Osteocyte (in vitro differentiated cells): ENCODE data around the gene LPIN1. TPM values are rescaled to one million over a fixed set of nuclear protein-coding genes. Genes with fewer than 3 reads are reported as not detected.
A peak's percentile ranks its signal among the peaks of the same experiment; 100 is the strongest.
"Not testable (repeated sequence)": the region's sequence is repeated elsewhere in the genome, so short reads cannot be mapped to it uniquely, and the experiment has no call there.

Experiments used
- DNase-seq: peaks from one replicate; pipeline ENCODE4 v3.0.0; 2021; ENCODE audit warnings: mixed read lengths; ENCODE audit not compliant: unreplicated experiment; ENCODE audit errors: extremely low spot score
- H3K27ac Mint-ChIP-seq: one replicate; pipeline ENCODE4 v1.8.0; 2021; ENCODE audit warnings: mild to moderate bottlenecking, mixed read lengths; ENCODE audit not compliant: unreplicated experiment
- H3K27me3 Mint-ChIP-seq: one replicate; pipeline ENCODE4 v1.8.0; 2021; ENCODE audit warnings: mixed read lengths; ENCODE audit not compliant: unreplicated experiment
- H3K36me3 Mint-ChIP-seq: one replicate; pipeline ENCODE4 v1.8.0; 2021; ENCODE audit warnings: mixed read lengths; ENCODE audit not compliant: unreplicated experiment
- H3K4me1 Mint-ChIP-seq: one replicate; pipeline ENCODE4 v1.8.0; 2021; ENCODE audit warnings: mixed read lengths; ENCODE audit not compliant: unreplicated experiment
- H3K4me3 Mint-ChIP-seq: one replicate; pipeline ENCODE4 v1.8.0; 2021; ENCODE audit warnings: mild to moderate bottlenecking, moderate library complexity, mixed read lengths; ENCODE audit not compliant: unreplicated experiment
- H3K9me3 Mint-ChIP-seq: one replicate; pipeline ENCODE4 v1.8.0; 2021; ENCODE audit warnings: mixed read lengths; ENCODE audit not compliant: unreplicated experiment
- CTCF ChIP-seq: fragments of 200-600 bp; sonication (generic); IDR thresholded peaks from 2 replicates; pipeline ENCODE4 v1.5.0; 2021; ENCODE audit warnings: antibody characterized with exemption, mild to moderate bottlenecking, moderate library complexity
- total RNA-seq: library from RNA; stranded (reverse); gene quantifications from 2 replicates; pipeline ENCODE4 v1.2.1, GENCODE V29; 2021

The LPIN1 gene
- total RNA-seq, 1 donor from 2014 or later, result 26.7 TPM

- TF ChIP-seq CTCF, result no peak
- no peaks in the 10 kb centered on the region for H3K36me3 Mint-ChIP-seq
- no peak for DNase-seq
- H3K4me3 Mint-ChIP-seq, result no peak overlapping the region
- H3K9me3 Mint-ChIP-seq, result no peaks in the 10 kb centered on the region
- no peak overlapping the region for H3K27ac Mint-ChIP-seq
- peaks cover 80% of the 10 kb centered on the region for H3K27me3 Mint-ChIP-seq
- H3K4me1 Mint-ChIP-seq, result no peaks in the 10 kb centered on the region
Observed at GRCh38 chr2:11729362-11730212, 16.8 kb upstream of the LPIN1 start.

- H3K27ac Mint-ChIP-seq, H3K9me3 Mint-ChIP-seq, H3K36me3 Mint-ChIP-seq, H3K4me1 Mint-ChIP-seq, DNase-seq, H3K4me3 Mint-ChIP-seq: not testable (repeated sequence)
- peaks cover 83% of the 10 kb centered on the region for H3K27me3 Mint-ChIP-seq
Observed at GRCh38 chr2:11731214-11731984, 15.0 kb upstream of the LPIN1 start.

GRCh38 chr2:11732587-11732986 is 13.8 kb upstream of the LPIN1 start:
- Mint-ChIP-seq H3K4me1 (no peaks in the 10 kb centered on the region), H3K27ac (no peak overlapping the region), H3K36me3 (no peaks in the 10 kb centered on the region), H3K27me3 (peaks cover 83% of the 10 kb centered on the region), H3K4me3 (no peak overlapping the region), H3K9me3 (no peaks in the 10 kb centered on the region)
- no peak for TF ChIP-seq CTCF
- DNase-seq, result no peak

GRCh38 chr2:11737852-11738251 is 8.6 kb upstream of the LPIN1 start:
- H3K36me3 Mint-ChIP-seq, DNase-seq, H3K9me3 Mint-ChIP-seq, H3K4me3 Mint-ChIP-seq, H3K27ac Mint-ChIP-seq, H3K4me1 Mint-ChIP-seq: not testable (repeated sequence)
- H3K27me3 Mint-ChIP-seq, result peaks cover 44% of the 10 kb centered on the region

GRCh38 chr2:11738589-11739436 is 7.6 kb upstream of the LPIN1 start:
- H3K27me3 Mint-ChIP-seq, result peaks cover 37% of the 10 kb centered on the region
- H3K9me3 Mint-ChIP-seq, result no peaks in the 10 kb centered on the region
- no peak for DNase-seq
- H3K27ac Mint-ChIP-seq, result no peak overlapping the region
- TF ChIP-seq CTCF, result peak; percentile 63
- H3K4me3 Mint-ChIP-seq, result no peak overlapping the region
- H3K36me3 Mint-ChIP-seq, result no peaks in the 10 kb centered on the region
- H3K4me1 Mint-ChIP-seq, result peaks cover 10% of the 10 kb centered on the region
